T-helper 2 cell treated with Interferon-gamma antibody and Interleukin-4, amounts not matched to agents 100 ng/mL and 5 ng/mL, for 36 hours (primary cell): ENCODE data around the gene ACVRL1. TPM values are rescaled to one million over a fixed set of nuclear protein-coding genes. Genes with fewer than 3 reads are reported as not detected.

Experiments used
- intact Hi-C: fragments of 100-400 bp; cut with micrococcal nuclease; formaldehyde crosslinking; loops from one replicate; pipeline ENCODE4 v1.15.1; 2023
- total RNA-seq: library from RNA; stranded (reverse); gene quantifications from 2 replicates; pipeline ENCODE4 v1.2.3, GENCODE V29; 2022

Gene ACVRL1
- total RNA-seq, 1 donor from 2014 or later = not detected

GRCh38 chr12:51958542-51958941 lies 51.2 kb downstream of the ACVRL1 start:
- intact Hi-C loops = no loop called here

DNA sequence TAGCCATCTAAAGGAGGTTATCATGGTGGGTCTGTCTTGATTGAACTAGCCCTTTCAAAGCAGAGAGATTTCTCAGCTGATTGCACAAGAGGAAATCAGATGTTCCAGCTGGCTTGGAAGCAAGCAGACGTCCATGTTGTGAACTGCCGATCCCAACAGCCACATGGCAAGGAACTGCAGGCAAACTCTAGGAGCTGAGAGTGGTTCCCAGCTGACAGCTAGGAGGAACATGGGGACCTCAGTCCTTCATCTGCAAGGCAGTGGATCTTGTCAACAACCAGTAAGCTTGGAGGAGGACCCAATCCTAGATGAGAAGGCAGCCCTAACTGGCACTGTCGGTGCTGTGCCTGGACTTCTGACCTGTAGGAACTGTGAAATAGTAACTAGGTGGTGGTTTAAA lies 51.9 kb downstream of the ACVRL1 start:
- intact Hi-C loops = no loop called here

DNA sequence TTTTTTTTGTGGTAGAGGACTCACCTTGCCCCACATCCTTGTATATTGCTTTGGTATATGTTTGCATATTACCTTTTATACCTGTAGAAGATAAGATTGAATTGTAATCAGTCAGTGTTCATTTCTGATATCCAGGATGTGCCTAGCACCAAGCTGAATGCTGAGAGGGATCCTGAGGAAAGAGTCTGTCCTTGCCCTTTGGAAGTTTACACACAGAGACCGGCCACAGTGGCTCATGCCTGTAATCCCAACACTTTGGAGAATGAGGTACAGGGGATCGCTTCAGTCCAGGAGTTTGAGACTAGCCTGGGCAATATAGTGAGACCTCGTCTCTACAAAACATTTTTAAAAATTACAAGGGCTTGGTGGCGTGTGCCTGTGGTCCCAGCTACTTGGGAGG lies 52.6 kb downstream of the ACVRL1 start:
- intact Hi-C loops = no loop called here

GRCh38 chr12:51960488-51960887 lies 53.2 kb downstream of the ACVRL1 start:
- intact Hi-C loops = no loop called here

DNA sequence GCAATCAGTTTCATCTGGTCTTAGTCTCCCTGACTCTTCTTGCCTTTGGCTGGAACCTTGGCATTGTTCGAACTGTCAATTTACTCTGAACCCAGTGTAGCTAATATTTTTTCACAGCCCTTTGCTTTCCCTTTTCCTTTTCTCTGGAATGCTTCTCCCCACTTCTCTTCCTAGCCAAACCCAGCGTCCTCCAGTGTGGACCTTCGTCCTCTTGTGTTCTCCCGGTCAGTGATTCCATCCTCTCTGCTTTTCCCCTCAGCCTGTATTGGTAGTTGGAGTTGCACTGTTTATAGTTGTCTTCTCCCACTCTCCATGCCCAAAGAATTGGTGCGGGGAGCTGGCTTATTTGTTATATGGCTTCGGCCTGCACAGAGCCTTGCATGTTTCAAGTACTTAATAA lies 53.6 kb downstream of the ACVRL1 start:
- intact Hi-C loops = no loop called here

DNA sequence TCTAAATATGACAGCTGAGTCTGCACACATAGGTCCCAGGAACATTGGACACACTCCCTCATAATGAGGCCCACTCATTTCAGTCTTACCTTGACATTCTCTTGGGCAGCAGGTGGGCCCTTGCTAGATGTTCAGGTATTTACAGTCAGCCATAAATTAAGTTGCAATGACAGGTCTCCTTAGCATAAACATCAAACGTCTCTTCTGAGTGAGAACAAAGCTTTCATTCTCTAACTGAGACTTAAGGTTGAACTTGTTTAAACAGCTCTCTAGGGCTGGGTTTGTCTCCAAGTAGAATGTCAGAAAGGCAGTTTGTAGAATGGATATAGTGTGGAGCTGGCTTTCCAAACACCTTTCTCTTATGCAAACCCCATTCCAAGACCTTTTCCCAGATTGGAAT lies 54.5 kb downstream of the ACVRL1 start:
- intact Hi-C loops = no loop called here

DNA sequence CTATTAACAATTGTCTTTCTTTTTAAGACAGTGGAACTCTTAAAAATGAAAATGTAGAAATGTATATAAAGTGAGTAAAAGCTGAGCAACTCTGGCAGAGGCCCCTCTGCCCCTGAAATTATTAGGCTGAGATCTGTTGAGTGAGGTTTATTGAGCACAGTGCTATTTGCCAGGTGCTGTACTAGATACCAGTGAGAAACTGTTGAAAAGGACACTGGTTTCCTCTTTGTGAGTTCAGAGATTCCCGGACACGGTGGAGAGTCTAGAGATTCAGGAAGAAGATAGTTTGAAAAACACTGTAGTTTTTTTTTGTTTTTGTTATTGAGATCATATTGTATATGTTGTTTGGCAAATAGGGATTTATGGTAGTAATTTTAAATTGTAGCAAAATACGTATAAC lies 55.4 kb downstream of the ACVRL1 start:
- intact Hi-C loops = no loop called here

GRCh38 chr12:51963477-51963876 lies 56.2 kb downstream of the ACVRL1 start:
- intact Hi-C loops = no loop called here

- intact Hi-C loops = loop anchor here (2.0 to 5.0 kb wide), 2 partner anchors 15 to 53 kb away; no protein-coding TSS in a partner anchor
Measured at GRCh38 chr12:51969643-51970042, 62.3 kb downstream of the ACVRL1 start.

DNA sequence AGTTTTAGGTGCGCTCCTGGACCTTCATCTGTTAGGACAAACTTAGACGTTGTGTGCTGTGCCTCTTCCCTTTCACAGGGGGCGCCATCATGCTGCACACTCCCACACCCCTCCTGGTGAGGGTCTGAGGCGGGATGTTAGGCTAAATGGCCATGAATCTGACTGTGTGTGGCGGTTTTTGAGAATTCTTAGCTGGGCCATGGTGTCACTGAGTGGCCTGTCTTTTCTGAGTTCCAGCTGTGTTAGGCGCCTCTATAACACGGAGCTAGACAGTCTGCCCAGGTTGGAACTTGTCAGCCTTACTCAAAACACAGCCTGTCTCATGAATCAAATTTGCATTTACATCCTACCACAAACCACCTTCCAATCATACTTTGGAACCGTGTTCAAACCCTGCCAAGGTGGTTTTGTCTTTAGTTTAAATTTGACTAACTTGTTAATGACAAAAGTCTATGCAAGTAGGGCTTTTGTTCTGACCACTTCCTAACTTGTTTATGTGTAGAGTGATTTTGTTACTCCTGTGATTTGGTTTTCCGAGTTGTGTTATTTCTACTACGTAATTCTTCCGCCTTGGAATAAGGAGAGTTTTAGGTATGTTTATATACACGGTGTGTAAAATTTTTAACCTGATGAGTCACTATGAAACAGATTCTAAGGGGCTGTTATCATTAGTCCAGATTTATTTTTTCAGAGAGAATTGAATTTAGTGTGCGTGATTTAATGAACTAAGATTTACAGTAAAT lies 63.8 kb downstream of the ACVRL1 start:
- intact Hi-C loops = loop anchor here (2.0 to 5.0 kb wide), 2 partner anchors 16 to 51 kb away; no protein-coding TSS in a partner anchor

DNA sequence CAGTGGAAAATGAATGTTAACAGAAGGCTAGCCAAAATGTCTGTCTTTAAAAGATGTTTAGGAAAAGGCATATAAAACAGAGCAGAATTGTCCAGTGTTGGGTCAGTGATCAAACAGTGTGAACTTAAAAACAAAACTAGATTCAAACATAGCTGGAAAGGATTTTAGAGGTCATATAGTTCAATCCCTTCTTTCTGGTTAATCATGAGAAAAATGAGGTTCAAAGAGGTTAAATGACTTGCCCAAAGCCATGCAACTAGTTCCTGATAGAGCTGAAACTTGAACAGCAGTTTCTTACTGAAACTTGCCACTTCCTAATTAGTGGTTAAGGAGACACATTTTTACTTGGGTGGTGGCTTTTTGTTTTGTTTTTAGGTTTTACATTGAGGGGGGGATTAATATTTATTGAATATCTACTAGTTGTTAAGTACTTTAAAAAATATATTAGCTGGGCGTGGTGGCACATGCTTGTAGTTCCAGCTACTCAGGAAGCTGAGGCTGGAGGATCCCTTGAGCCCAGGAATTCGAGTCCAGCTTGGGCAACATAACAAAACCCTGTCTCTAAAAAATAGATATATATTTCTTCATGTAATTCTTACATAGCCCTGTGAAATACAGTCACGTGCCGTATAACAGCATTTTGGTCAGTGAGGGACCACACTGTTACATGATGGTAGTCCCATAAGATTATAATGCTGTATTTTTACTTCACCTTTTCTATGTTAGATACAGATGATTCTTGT lies 64.5 kb downstream of the ACVRL1 start:
- intact Hi-C loops = loop anchor here (2.0 to 5.0 kb wide), 2 partner anchors 17 to 50 kb away; no protein-coding TSS in a partner anchor

DNA sequence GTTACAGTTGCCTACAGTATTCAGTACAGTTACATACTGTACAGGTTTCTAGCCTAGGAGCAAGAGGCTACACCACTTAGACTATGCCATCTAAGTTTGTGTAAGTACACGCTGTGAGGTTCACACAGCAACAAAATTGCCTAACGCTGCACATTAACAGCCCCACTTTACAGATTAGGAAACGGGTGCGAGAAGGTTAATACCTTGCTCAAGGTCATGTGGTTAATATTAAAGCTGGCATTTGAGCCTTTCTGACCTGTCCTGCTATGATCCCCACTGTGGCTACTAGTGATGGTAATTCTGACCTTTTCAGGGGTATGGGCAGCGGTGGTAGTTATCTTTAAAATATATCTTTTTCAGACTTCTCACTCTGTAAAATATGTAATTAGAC lies 65.1 kb downstream of the ACVRL1 start:
- intact Hi-C loops = loop anchor here (5.0 kb wide), 1 partner anchor 50 kb away; no protein-coding TSS in a partner anchor

DNA sequence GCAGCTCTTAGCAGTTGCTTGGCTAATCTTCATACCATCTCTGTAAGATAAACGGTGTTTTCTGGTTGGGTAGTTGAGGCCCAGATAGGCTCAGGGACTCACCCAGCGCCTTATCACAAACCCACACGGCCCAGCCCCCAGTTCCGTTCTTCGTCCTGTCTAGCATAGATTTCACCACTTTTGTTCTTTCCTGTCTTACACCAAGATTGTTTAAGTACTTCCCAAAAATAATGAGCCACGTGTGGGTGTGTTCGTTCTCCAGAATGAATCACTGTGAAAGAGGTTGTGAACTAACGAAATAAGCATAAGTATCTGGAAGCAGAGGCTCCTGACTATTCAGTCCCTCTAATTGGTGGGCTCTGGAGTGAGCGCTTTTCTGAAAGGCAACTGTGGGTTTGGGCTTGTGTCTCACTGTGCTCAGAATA lies 65.6 kb downstream of the ACVRL1 start:
- intact Hi-C loops = loop anchor here (5.0 kb wide), 1 partner anchor 49 kb away; no protein-coding TSS in a partner anchor

Other genes with a start within 250 kb of the ACVRL1 start
- 0.25 TPM in 2 replicates for gene FIGNL2, start 58.8 kb upstream of the ACVRL1 start, total RNA-seq
- not detected in 2 replicates for gene ANKRD33, start 19.4 kb upstream of the ACVRL1 start, total RNA-seq
- 2.1 and 2.6 TPM in 2 replicates for gene ACVR1B, start 44.2 kb downstream of the ACVRL1 start, total RNA-seq
- gene TAMALIN, start 99.4 kb downstream of the ACVRL1 start, total RNA-seq = 2.1 and 2.4 TPM in 2 replicates
- 4.4 and 6.4 TPM in 2 replicates for gene NR4A1, start 143.9 kb downstream of the ACVRL1 start, total RNA-seq
- 34.9 and 38.4 TPM in 2 replicates for gene ATG101, start 162.5 kb downstream of the ACVRL1 start, total RNA-seq
- gene SMIM41, start 172.2 kb downstream of the ACVRL1 start, total RNA-seq = not detected in 2 replicates